PC-3 (cell line): Measurements from ENCODE around the gene NDRG2.

Experiments used
- EZH2 ChIP-seq: fragments of 300-600 bp; sonication (generic); IDR thresholded peaks from one replicate; pipeline ENCODE4 v1.6.1; 2017; ENCODE audit warnings: antibody characterized with exemption, mild to moderate bottlenecking, low read length; ENCODE audit not compliant: unreplicated experiment
- EZH2phosphoT487 ChIP-seq: fragments of 300-600 bp; sonication (generic); IDR thresholded peaks from 2 replicates; pipeline ENCODE4 v1.6.1; 2018; ENCODE audit warnings: mild to moderate bottlenecking, antibody characterized with exemption, low read length, borderline replicate concordance
- TF ChIP-seq, protein P1 (sequence below): fragments of 300-600 bp; sonication (generic); conservative IDR thresholded peaks from 2 replicates; pipeline ENCODE4 v1.5.1; 2017; ENCODE audit warnings: antibody characterized with exemption, low read depth, mild to moderate bottlenecking, low read length

DNA sequence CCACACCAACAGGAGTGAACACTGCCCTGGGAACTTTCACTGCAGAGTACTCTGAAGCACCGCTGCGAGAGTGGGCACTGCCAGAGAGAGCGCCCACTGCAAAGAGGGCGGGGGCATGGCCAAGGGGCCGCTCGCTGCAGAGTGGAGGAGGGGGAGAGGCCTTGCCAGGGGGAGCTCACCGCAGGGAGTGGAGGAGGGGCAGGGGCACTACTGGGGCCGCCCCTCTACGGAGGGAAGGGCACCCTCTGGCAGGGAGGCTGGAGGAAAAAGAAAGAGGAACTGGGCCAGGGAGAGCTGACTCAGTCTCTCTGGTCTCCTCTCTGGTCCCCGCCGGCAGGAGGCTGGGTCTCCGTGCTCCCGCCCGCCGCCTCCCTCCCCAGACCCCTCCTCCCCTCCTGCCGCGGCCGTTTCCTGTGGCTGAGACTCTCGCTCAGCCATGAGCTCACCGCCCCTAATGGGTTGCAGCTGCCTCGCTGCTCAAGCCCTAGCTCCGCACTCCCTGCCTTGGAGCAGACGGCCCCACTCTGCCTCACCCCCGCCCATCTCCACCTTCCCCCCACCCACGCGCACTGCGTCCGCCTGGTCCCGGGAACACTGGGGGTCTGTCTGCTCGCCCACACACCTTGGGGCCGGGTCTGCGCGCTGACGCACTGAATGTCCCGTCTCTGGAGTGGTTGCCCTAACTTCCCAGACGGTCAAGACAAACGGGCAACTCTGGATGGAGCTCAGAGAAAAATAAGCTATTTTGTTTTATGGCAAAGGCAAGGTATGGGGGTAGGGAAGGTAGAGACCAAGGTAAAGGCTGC, 46.6 kb upstream of the NDRG2 start:
- no peak for TF ChIP-seq EZH2
- TF ChIP-seq, protein P1, sequence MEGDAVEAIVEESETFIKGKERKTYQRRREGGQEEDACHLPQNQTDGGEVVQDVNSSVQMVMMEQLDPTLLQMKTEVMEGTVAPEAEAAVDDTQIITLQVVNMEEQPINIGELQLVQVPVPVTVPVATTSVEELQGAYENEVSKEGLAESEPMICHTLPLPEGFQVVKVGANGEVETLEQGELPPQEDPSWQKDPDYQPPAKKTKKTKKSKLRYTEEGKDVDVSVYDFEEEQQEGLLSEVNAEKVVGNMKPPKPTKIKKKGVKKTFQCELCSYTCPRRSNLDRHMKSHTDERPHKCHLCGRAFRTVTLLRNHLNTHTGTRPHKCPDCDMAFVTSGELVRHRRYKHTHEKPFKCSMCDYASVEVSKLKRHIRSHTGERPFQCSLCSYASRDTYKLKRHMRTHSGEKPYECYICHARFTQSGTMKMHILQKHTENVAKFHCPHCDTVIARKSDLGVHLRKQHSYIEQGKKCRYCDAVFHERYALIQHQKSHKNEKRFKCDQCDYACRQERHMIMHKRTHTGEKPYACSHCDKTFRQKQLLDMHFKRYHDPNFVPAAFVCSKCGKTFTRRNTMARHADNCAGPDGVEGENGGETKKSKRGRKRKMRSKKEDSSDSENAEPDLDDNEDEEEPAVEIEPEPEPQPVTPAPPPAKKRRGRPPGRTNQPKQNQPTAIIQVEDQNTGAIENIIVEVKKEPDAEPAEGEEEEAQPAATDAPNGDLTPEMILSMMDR = no peak
- no peak for TF ChIP-seq EZH2phosphoT487
